ENCODE results near the gene TMEM234. TPM values are rescaled to one million over a fixed set of nuclear protein-coding genes. Genes with fewer than 3 reads are reported as not detected.

TMEM234 gene
- total and polyA plus RNA-seq, 2 of the 4 experiments (the other 2 are of a cell fraction), result 10.8 to 22.7 TPM

- Histone ChIP-seq H4K91ac (ENCODE audit: insufficient read depth, low read depth, low read length) (0 out of 2 replicates have a peak overlapping the region, but pooled peaks have one; percentile 11), H3K18ac (ENCODE audit: low read depth, low read length) (peak overlapping the region; percentile 8), H3K27me3 (ENCODE audit: control insufficient read depth, insufficient read depth, low read length) (no peaks in the 10 kb centered on the region), H3K4me1 (ENCODE audit: control insufficient read depth, insufficient read depth, low read length) (peaks cover 25% of the 10 kb centered on the region), H2AK9ac (replicated peaks; ENCODE audit: low read depth, low read length, poor library complexity) (peak overlapping the region; percentile 74), H3K23ac (ENCODE audit: low read depth, low read length) (peak overlapping the region; percentile 7), H3K9me3 (ENCODE audit: control insufficient read depth, insufficient read depth, low read length) (no peaks in the 10 kb centered on the region), H4K8ac (ENCODE audit: low read depth in 2 of 2, low read length in 2 of 2) (peak overlapping the region in 1 of 2 experiments; percentile 18; a peak in 1 of 4 replicates), H3K14ac (replicated peaks; ENCODE audit: low read depth, low read length) (peak overlapping the region; percentile 63; the same call in 1 of the 2 replicates), H2AFZ (replicated peaks; ENCODE audit: low read length, poor library complexity) (no peak overlapping the region), H3K56ac (ENCODE audit: extremely low read depth, insufficient read depth, low read length) (peak overlapping the region; percentile 36; the same call in 1 of the 2 replicates), H4K5ac (ENCODE audit: low read depth, low read length) (peak overlapping the region; percentile 12; the same call in 1 of the 2 replicates), H3K9me1 (ENCODE audit: insufficient read depth, low read length) (peaks cover 15% of the 10 kb centered on the region), H4K20me1 (ENCODE audit: insufficient read depth, low read length) (peaks cover 28% of the 10 kb centered on the region), H2BK20ac (ENCODE audit: low read depth, low read length) (no peak overlapping the region), H2BK15ac (ENCODE audit: low read depth, low read length) (no peak overlapping the region), H3K9ac (ENCODE audit: low read depth, low read length) (peak overlapping the region; percentile 97), H3K4me3 (ENCODE audit: insufficient read depth, low read depth, low read length) (peak overlapping the region; percentile 49), H3K27ac (ENCODE audit: insufficient read depth, low read length) (peak overlapping the region; percentile 85), H3K4ac (ENCODE audit: low read depth, low read length) (peak overlapping the region; percentile 12; the same call in 1 of the 2 replicates), H2AK5ac (ENCODE audit: low read depth, low read length) (peak overlapping the region; percentile 1; the same call in 1 of the 2 replicates), H2BK5ac (ENCODE audit: low read depth, low read length, poor library complexity, severe bottlenecking) (peak overlapping the region; percentile 90), H3K4me2 (ENCODE audit: low read depth, low read length) (peak overlapping the region; percentile 90), H3K36me3 (ENCODE audit: control insufficient read depth, insufficient read depth, low read length) (peaks cover 36% of the 10 kb centered on the region), H3K79me1 (ENCODE audit: low read depth in 1 of 2, low read length in 2 of 2) (peaks cover 15 to 60% of the 10 kb centered on the region in 2 experiments), H2BK120ac (ENCODE audit: low read depth, low read length) (no peak overlapping the region)
- WGBS, 2 experiments (ENCODE audit: extremely low coverage in 2 of 2, insufficient read length in 1 of 2), result 80% methylated on average over 1 of the region's 5 CpGs; no CpG with 5 or more reads in 1 of the 2 experiments
- CTCF ChIA-PET, result interaction anchor here (0.8 kb wide), 1 partner anchor 100 kb away, joined by 3 read pairs; no protein-coding TSS in a partner anchor
- POLR2A ChIA-PET (ENCODE audit: unreplicated experiment), result interaction anchor here (0.6 kb wide), 2 partner anchors 35 to 74 kb away, joined by 3 to 9 read pairs; partner anchors contain the start of gene KPNA6
- in situ Hi-C loops (cut with MboI; ENCODE audit: low sequenced_read_pairs) (no loop called here), dilution Hi-C loops (cut with HindIII; ENCODE audit: low sequenced_read_pairs, unreplicated experiment) (no loop called here), intact Hi-C loops (cut with micrococcal nuclease) (loop anchor here (2.0 kb wide), 2 partner anchors 73 to 109 kb away; partner anchors contain the start of genes KPNA6 and TMEM39B)
- TF ChIP-seq BHLHE40 (IDR thresholded peaks at IDR 0.05; ENCODE audit: low read depth, low read length) (no peak), RCOR1 (IDR thresholded peaks at IDR 0.05; ENCODE audit: insufficient replicate concordance, low read length) (no peak), RAD21 (IDR thresholded peaks at IDR 0.05; ENCODE audit: low read length) (no peak), CTCF (conservative IDR thresholded peaks at IDR 0.05; ENCODE audit: low read depth, low read length) (no peak)
- DNase-seq (no peak), ATAC-seq (ENCODE audit: low read depth) (no peak)
- no TSS peak for BruUV-seq (replicated peaks)
These were observed 40.6 kb downstream of the TMEM234 start for GRCh38 chr1:32181563-32181962.
